Naive B cell (primary cell): Measurements from ENCODE around the gene IFITM10. TPM values are rescaled to one million over a fixed set of nuclear protein-coding genes. Genes with fewer than 3 reads are reported as not detected.
"Not testable (repeated sequence)": the region's sequence is repeated elsewhere in the genome, so short reads cannot be mapped to it uniquely, and the experiment has no call there.

ENCODE experiments used
- ATAC-seq, 2 donors: fragments of 150-1000 bp; cut with Tn5 transposase; 2 replicates each; pipeline ENCODE4 v1.10.0; 2021; ENCODE audit warnings: low read depth in 2 of 2, mild to moderate bottlenecking in 2 of 2, moderate library complexity in 2 of 2
- DNase-seq: peaks from one replicate; pipeline ENCODE4 v3.0.0; 2022
- H3K27ac Mint-ChIP-seq, 6 donors: one replicate each; pipeline ENCODE4 v1.8.0; 2020 to 2022; ENCODE audit warnings: mild to moderate bottlenecking in 6 of 6, mixed read lengths in 6 of 6, moderate library complexity in 5 of 6, inconsistent platforms in 2 of 6
- H3K27me3 Mint-ChIP-seq, 3 donors: one replicate each; pipeline ENCODE4 v1.8.0; 2021 to 2022; ENCODE audit warnings: mixed read lengths in 3 of 3, mild to moderate bottlenecking in 1 of 3
- H3K36me3 Mint-ChIP-seq, 2 donors: one replicate each; pipeline ENCODE4 v1.8.0; 2020 to 2022; ENCODE audit warnings: mixed read lengths in 2 of 2, inconsistent platforms in 1 of 2, mild to moderate bottlenecking in 1 of 2
- H3K4me1 Mint-ChIP-seq, 3 donors: one replicate each; pipeline ENCODE4 v1.8.0; 2020 to 2022; ENCODE audit warnings: mixed read lengths in 3 of 3, inconsistent platforms in 1 of 3, mild to moderate bottlenecking in 1 of 3, moderate library complexity in 1 of 3
- H3K4me3 Mint-ChIP-seq, 8 donors: one replicate each; pipeline ENCODE4 v1.8.0; 2020 to 2022; ENCODE audit warnings: mild to moderate bottlenecking in 8 of 8, mixed read lengths in 8 of 8, moderate library complexity in 8 of 8, inconsistent platforms in 2 of 8
- H3K9me3 Mint-ChIP-seq, 7 donors: one replicate each; pipeline ENCODE4 v1.8.0; 2020 to 2022; ENCODE audit warnings: mixed read lengths in 7 of 7, mild to moderate bottlenecking in 5 of 7, inconsistent platforms in 2 of 7, moderate library complexity in 1 of 7
- polyA plus RNA-seq, 6 donors: library from polyadenylated mRNA; unstranded; fragments of 300-500 nt; fragmentation: Illumina TruSeq; gene quantifications; one replicate each; pipeline ENCODE4 v1.2.3, GENCODE V29; 2021; ENCODE audit warnings: low read depth in 6 of 6

The IFITM10 gene
- polyA plus RNA-seq, 6 donors from 2014 or later = not detected

DNA sequence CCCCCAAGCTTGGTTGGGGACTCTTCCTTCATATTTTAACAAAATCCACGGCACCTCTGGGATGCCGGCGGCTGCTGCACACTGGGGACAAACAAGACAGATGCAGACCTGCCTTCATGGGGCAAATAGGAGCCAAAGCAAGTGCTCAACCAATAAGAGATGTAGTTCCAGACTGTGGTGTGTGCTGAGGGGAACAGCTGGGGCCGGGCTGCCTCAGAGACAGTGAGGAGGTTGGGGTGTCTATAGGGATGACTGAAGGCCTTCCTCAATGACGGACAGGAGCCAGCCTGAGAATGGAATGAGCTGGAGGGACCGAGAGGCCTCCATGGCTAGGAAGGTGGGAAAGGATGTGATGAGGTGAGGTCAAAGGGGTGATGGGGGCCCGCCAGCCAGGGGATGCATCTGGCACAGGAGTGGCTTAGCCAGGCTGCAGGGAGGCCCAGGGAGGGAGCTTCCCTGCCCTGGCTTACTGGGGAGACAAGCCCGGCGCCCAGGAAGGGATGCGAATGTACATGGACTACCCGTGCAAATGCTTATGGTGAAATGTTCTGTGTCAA lies 23.7 kb upstream of the IFITM10 start:
- ATAC-seq (no peak), DNase-seq (no peak)
- H3K9me3 Mint-ChIP-seq = peaks cover 0 to 3% (median 0%) of the 10 kb centered on the region in 7 donors
- no peak overlapping the region for H3K4me3 Mint-ChIP-seq
- peak overlapping the region in 1 of 6 donors; percentile 6 for H3K27ac Mint-ChIP-seq
- peaks cover 0 to 14% of the 10 kb centered on the region in 2 donors for H3K36me3 Mint-ChIP-seq
- peaks cover 30 to 75% (median 73%) of the 10 kb centered on the region in 3 donors for H3K27me3 Mint-ChIP-seq
- H3K4me1 Mint-ChIP-seq = peaks cover 6 to 10% (median 8%) of the 10 kb centered on the region in 3 donors

DNA sequence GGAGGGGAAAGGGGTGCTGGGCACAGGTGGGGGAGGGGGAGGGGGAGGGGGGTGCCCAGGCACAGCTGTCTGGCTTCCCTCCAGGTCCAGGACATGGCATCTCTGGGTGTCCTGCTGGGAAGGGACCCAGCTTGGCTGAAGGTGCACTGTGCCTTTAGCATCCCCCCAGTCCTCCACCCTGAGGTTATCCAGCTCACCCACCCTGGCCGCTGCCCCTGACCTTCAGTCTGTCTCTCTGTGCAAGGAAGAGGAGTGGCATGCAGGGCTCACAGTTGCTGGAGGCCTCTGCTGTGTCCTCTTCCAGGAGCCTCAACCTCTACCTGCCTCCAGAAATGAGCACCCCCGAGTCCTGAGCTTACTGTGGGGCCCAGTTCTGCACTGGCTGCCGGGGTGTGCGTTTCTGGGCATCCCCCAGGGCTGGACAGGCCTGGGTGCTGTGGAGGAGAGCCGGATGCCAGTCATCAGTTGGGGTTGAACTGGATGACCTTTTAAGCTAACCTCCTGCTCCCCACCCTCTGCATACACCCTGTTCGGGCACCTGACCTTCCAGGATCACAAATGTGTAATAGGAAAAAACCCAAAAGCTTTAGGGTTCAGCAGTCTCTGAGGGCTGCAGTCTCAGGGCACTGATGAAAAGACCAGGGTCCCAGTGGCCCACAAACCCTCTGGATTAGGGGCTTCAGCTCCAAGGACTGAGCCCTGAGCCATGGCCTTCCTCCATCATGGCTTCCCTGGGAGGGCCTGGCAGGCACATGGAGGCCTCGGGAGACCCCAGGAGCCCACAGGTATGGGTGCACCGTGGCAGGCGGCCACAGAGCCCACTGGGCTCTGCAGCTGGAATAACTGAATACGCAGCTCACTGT lies 23.0 kb upstream of the IFITM10 start:
- peaks cover 5 to 10% (median 6%) of the 10 kb centered on the region in 3 donors for H3K4me1 Mint-ChIP-seq
- no peak overlapping the region for H3K27ac Mint-ChIP-seq
- H3K36me3 Mint-ChIP-seq = peaks cover 0 to 14% of the 10 kb centered on the region in 2 donors
- peaks cover 34 to 77% (median 68%) of the 10 kb centered on the region in 3 donors for H3K27me3 Mint-ChIP-seq
- DNase-seq (no peak), ATAC-seq (no peak)
- no peak overlapping the region for H3K4me3 Mint-ChIP-seq
- H3K9me3 Mint-ChIP-seq = peaks cover 0 to 3% (median 0%) of the 10 kb centered on the region in 7 donors

GRCh38 chr11:1772270-1773130 lies 22.1 kb upstream of the IFITM10 start:
- H3K27ac Mint-ChIP-seq = peak overlapping the region in 2 of 6 donors; percentile 33 to 81
- peaks cover 5 to 10% (median 6%) of the 10 kb centered on the region in 3 donors for H3K4me1 Mint-ChIP-seq
- DNase-seq (no peak), ATAC-seq (no peak)
- peak overlapping the region in 1 of 8 donors; percentile 3 for H3K4me3 Mint-ChIP-seq
- peaks cover 0 to 3% (median 0%) of the 10 kb centered on the region in 7 donors for H3K9me3 Mint-ChIP-seq
- H3K36me3 Mint-ChIP-seq = peaks cover 0 to 14% of the 10 kb centered on the region in 2 donors
- peaks cover 34 to 69% (median 68%) of the 10 kb centered on the region in 3 donors for H3K27me3 Mint-ChIP-seq

GRCh38 chr11:1771700-1772099 lies 21.3 kb upstream of the IFITM10 start:
- Mint-ChIP-seq H3K36me3 (peaks cover 0 to 14% of the 10 kb centered on the region in 2 donors), H3K4me3 (no peak overlapping the region), H3K27me3 (peaks cover 33 to 61% (median 60%) of the 10 kb centered on the region in 3 donors), H3K4me1 (peaks cover 5 to 8% (median 6%) of the 10 kb centered on the region in 3 donors), H3K9me3 (peaks cover 0 to 1% (median 0%) of the 10 kb centered on the region in 7 donors), H3K27ac (peak overlapping the region in 2 of 6 donors; percentile 7 to 33)
- DNase-seq = no peak
- no peak for ATAC-seq

GRCh38 chr11:1771273-1771672 lies 20.9 kb upstream of the IFITM10 start:
- Mint-ChIP-seq H3K4me1 (peaks cover 5 to 7% (median 6%) of the 10 kb centered on the region in 3 donors), H3K27me3 (peaks cover 30 to 58% (median 56%) of the 10 kb centered on the region in 3 donors), H3K36me3 (peaks cover 0 to 14% of the 10 kb centered on the region in 2 donors), H3K4me3 (no peak overlapping the region), H3K27ac (peak overlapping the region in 1 of 6 donors; percentile 7), H3K9me3 (peaks cover 0 to 1% (median 0%) of the 10 kb centered on the region in 7 donors)
- DNase-seq (no peak), ATAC-seq (no peak)

- Mint-ChIP-seq H3K27ac (no peak overlapping the region), H3K27me3 (peaks cover 30 to 58% (median 56%) of the 10 kb centered on the region in 3 donors), H3K4me1 (peaks cover 5 to 7% (median 6%) of the 10 kb centered on the region in 3 donors), H3K9me3 (peaks cover 0 to 1% (median 0%) of the 10 kb centered on the region in 7 donors), H3K36me3 (peaks cover 0 to 14% of the 10 kb centered on the region in 2 donors), H3K4me3 (no peak overlapping the region)
- ATAC-seq (no peak), DNase-seq (no peak)
Measured at GRCh38 chr11:1770528-1770927, 20.1 kb upstream of the IFITM10 start.

GRCh38 chr11:1770061-1770460 lies 19.7 kb upstream of the IFITM10 start:
- Mint-ChIP-seq H3K9me3 (peaks cover 0 to 1% (median 0%) of the 10 kb centered on the region in 7 donors), H3K36me3 (peaks cover 0 to 13% of the 10 kb centered on the region in 2 donors), H3K27me3 (peaks cover 29 to 57% (median 54%) of the 10 kb centered on the region in 3 donors), H3K27ac (no peak overlapping the region), H3K4me1 (peaks cover 5 to 7% (median 6%) of the 10 kb centered on the region in 3 donors), H3K4me3 (no peak overlapping the region)
- DNase-seq (no peak), ATAC-seq (no peak)

- not testable (repeated sequence) for H3K9me3 Mint-ChIP-seq, H3K4me3 Mint-ChIP-seq, ATAC-seq, H3K36me3 Mint-ChIP-seq, DNase-seq, H3K4me1 Mint-ChIP-seq, H3K27ac Mint-ChIP-seq
- peaks cover 23 to 51% (median 48%) of the 10 kb centered on the region in 3 donors for H3K27me3 Mint-ChIP-seq
Measured at GRCh38 chr11:1769304-1769936, 19.0 kb upstream of the IFITM10 start.

- Mint-ChIP-seq H3K4me3 (no peak overlapping the region), H3K4me1 (peaks cover 10 to 13% (median 11%) of the 10 kb centered on the region in 3 donors), H3K9me3 (peaks cover 0 to 1% (median 0%) of the 10 kb centered on the region in 7 donors), H3K36me3 (no peaks in the 10 kb centered on the region), H3K27me3 (peaks cover 23 to 38% (median 35%) of the 10 kb centered on the region in 3 donors), H3K27ac (no peak overlapping the region)
- ATAC-seq (no peak), DNase-seq (no peak)
Measured at GRCh38 chr11:1768141-1768469, 17.7 kb upstream of the IFITM10 start.

DNA sequence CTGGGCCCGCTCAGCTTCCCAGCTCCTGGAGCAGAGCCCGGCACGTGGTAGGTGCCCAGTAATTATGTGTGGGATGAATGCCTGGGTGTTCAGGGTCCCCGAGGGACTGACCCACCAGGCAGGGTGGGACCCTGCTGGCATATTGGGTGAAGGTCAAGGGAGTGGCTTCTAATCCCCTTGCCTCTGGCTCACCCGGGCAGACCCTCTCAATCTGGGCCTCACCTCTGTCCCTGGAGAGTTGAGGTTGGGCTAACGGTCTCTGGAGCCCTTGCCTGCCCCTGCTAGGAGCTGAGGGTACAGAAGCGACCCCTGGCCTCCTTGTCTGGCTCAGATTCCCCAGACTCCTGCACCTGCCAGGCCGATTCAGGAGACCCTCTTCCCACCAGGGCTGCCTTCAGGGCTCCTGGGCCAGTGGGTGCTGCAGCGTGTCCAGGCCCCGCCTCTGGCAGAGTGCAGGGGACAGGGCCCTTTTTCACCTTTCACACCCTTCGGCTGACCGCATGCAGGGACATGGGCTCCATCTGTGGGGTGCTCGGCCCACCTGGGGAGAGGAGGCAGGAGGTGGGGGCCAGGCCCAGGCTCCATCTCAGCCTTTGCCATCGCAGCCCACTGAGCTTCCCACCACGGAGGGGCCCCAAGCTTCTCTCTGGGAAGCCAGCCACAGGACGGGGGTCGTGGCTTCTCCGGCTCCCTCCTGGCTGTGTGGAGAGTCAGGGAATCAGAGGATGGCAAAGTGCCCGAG lies 17.2 kb upstream of the IFITM10 start:
- H3K27me3 Mint-ChIP-seq = peaks cover 23 to 35% (median 31%) of the 10 kb centered on the region in 3 donors
- no peak for DNase-seq
- peaks cover 10 to 17% (median 15%) of the 10 kb centered on the region in 3 donors for H3K4me1 Mint-ChIP-seq
- no peak for ATAC-seq
- H3K36me3 Mint-ChIP-seq = no peaks in the 10 kb centered on the region
- H3K9me3 Mint-ChIP-seq = peaks cover 0 to 1% (median 0%) of the 10 kb centered on the region in 7 donors
- no peak overlapping the region for H3K27ac Mint-ChIP-seq
- H3K4me3 Mint-ChIP-seq = no peak overlapping the region

- Mint-ChIP-seq H3K4me1 (peaks cover 11 to 18% (median 17%) of the 10 kb centered on the region in 3 donors), H3K27ac (no peak overlapping the region), H3K27me3 (peaks cover 16 to 28% (median 24%) of the 10 kb centered on the region in 3 donors), H3K4me3 (peak overlapping the region in 1 of 8 donors; percentile 65), H3K9me3 (no peaks in the 10 kb centered on the region), H3K36me3 (no peaks in the 10 kb centered on the region)
- DNase-seq (no peak), ATAC-seq (no peak)
Measured at GRCh38 chr11:1766719-1767398, 16.5 kb upstream of the IFITM10 start.
